Measurements from ENCODE around the gene TMEM150C.
A peak's percentile ranks its signal among the peaks of the same experiment; 100 is the strongest.
"Not testable (repeated sequence)": the region's sequence is repeated elsewhere in the genome, so short reads cannot be mapped to it uniquely, and the experiment has no call there.

The TMEM150C gene

DNA sequence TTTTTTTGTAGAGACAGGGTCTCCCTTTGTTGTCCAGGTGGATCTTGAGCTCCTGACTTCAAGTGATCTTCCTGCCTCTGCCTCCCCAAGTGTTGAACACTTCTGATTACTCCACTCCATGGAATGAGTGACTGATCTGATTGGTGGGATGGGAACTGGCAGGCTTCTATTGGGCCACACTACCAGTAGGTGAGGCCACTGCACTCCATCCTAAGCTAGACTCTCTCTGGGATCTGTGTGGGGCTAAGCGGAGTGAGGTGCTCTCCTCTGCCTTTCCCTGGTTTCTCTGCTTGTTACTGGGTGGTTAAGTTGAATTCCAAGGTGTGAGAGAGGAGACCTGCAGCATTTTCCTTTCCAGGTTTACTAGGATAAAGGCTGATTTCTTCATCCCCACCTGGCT lies 72.7 kb downstream of the TMEM150C start:
- FAIRE-seq = no peak
- no peak for DNase-seq (ENCODE audit: insufficient read length, low spot score)

GRCh38 chr4:82484996-82485783 lies 76.6 kb downstream of the TMEM150C start:
- no peak for FAIRE-seq
- TF ChIP-seq POLR2A (IDR thresholded peaks at IDR 0.05; ENCODE audit: low read depth, low read length) = no peak
- DNase-seq (ENCODE audit: insufficient read length, low spot score) = no peak

More for the DNA sequence above, 72.7 kb downstream of the TMEM150C start:
- TF ChIP-seq POLR2A (IDR thresholded peaks at IDR 0.05; ENCODE audit: low read depth, low read length) = no peak

DNA sequence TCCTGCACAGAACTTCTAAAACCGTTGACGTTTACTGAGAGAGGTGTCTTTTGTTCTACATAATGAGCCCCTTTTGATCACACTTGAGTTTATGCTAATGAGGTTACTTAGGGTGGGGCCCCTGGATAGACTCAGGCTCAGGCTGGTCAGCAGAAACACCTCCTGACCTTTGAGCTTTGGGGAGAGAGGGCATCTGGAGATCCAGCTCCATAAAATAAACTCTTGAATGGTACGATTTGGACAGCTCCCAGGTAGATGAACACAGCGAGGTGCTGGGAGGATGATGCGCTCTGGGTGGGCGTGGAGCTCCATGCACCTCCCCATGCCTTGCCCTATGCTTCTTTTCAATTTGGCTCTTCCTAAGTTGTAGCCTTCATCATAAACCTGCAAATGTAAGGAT lies 79.4 kb downstream of the TMEM150C start:
- no peak for DNase-seq (ENCODE audit: insufficient read length, low spot score)
- FAIRE-seq = no peak

DNA sequence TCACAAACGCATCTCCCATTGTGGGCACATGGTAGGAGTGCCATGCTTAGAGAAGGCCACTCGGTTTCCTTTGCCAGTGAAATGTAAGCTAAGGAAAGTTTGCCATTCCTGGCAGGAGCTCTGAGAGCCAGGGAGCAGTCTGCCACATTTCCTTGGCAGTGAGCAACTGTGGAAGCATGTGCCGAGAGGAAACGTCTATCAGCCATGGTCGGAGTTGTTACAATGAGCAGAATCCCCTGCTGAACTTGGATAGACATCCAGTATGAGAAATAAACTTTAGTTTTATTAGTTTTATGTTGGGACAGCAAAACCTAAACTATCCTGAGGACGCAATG lies 80.3 kb downstream of the TMEM150C start:
- no peak for TF ChIP-seq POLR2A (IDR thresholded peaks at IDR 0.05; ENCODE audit: low read depth, low read length)
- no peak for FAIRE-seq

More for the DNA sequence above, 79.4 kb downstream of the TMEM150C start:
- no peak for TF ChIP-seq POLR2A (IDR thresholded peaks at IDR 0.05; ENCODE audit: low read depth, low read length)

GRCh38 chr4:82480771-82481505 lies 80.8 kb downstream of the TMEM150C start:
- DNase-seq (ENCODE audit: insufficient read length, low spot score) (no peak), FAIRE-seq (no peak)
- TF ChIP-seq POLR2A (IDR thresholded peaks at IDR 0.05; ENCODE audit: low read depth, low read length) = no peak

More for the DNA sequence above, 80.3 kb downstream of the TMEM150C start:
- DNase-seq (ENCODE audit: insufficient read length, low spot score) = no peak

DNA sequence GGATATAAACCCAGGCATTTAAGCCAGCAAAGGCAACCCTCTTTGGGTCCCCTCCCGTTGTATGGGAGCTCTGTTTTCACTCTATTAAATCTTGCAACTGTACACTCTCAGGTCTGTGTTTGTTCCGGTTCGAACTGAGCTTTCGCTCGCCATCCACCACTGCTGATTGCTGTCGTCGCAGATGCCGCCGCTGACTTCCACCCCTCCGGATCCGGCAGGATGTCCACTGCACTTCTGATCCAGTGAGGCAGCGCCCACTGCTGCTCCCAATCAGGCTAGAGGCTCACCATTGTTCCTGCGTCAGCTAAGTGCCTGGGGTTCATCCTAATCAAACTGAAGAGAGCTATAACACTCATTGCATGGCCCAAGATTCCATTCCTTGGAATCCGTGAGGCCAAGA lies 82.2 kb downstream of the TMEM150C start:
- TF ChIP-seq POLR2A (IDR thresholded peaks at IDR 0.05; ENCODE audit: low read depth, low read length) = no peak
- FAIRE-seq = no peak
- no peak for DNase-seq (ENCODE audit: insufficient read length, low spot score)

GRCh38 chr4:82477469-82477868 lies 84.3 kb downstream of the TMEM150C start:
- not testable (repeated sequence) for FAIRE-seq; DNase-seq (ENCODE audit: insufficient read length, low spot score)

DNA sequence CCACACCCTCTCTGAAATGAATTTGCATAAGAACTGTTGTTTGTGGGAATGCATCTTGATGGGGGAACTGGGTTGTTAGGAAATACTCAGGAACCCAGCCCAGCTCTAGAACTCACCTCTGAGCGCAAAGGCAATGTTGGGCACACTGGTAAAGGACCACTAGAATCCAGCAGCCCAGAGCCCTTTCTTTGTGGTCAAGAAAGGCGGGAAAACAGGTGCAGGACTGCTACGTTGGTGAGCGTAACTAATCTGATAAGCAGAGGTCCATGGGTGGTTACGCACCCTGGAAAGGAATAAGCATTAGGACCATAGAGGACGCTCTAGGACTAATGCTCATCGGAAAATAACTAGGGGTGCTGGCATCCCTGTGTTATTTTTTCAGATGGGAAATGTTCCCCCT lies 85.9 kb downstream of the TMEM150C start:
- DNase-seq (ENCODE audit: insufficient read length, low spot score); FAIRE-seq: not testable (repeated sequence)

GRCh38 chr4:82473621-82474164 lies 88.1 kb downstream of the TMEM150C start:
- no peak for FAIRE-seq
- no peak for TF ChIP-seq POLR2A (IDR thresholded peaks at IDR 0.05; ENCODE audit: low read depth, low read length)
- DNase-seq (ENCODE audit: insufficient read length, low spot score) = no peak

- not testable (repeated sequence) for FAIRE-seq; DNase-seq (ENCODE audit: insufficient read length, low spot score)
Measured at GRCh38 chr4:82473080-82473479, 88.7 kb downstream of the TMEM150C start.

DNA sequence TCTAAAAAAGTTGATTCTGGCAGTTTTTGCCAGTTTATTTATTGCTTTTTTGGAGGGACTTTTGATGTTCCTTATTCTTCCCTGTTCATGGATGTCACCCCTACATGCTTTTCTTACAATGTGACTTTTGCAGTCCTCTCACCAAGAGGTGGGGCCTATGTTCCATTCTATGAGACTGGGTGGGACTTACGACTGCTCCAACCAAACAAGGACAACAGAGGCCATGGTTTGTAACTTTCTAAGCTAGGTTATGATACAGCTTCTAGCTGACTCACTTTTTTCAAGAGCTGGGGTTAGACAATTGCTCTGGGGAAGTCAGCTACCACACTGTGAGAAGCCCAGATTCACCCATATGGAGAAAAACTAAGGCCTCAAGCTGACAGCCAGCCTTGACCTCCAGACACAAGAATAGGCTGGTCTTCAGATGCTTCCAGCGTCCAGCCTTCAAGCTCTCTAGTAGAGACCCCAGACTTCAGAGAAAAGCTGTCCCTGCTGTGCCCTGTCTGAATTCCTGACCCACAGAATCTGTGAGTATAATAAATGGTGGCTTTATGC lies 91.9 kb downstream of the TMEM150C start:
- peak; percentile 7 for DNase-seq (ENCODE audit: insufficient read length, low spot score)

GRCh38 chr4:82467471-82467870 lies 94.3 kb downstream of the TMEM150C start:
- FAIRE-seq (no peak), DNase-seq (ENCODE audit: insufficient read length, low spot score) (no peak)
- no peak for TF ChIP-seq POLR2A (IDR thresholded peaks at IDR 0.05; ENCODE audit: low read depth, low read length)

More for the DNA sequence above, 91.9 kb downstream of the TMEM150C start:
- peak; percentile 45 for FAIRE-seq
- no peak for TF ChIP-seq POLR2A (IDR thresholded peaks at IDR 0.05; ENCODE audit: low read depth, low read length)

GRCh38 chr4:82463221-82463620 lies 98.6 kb downstream of the TMEM150C start:
- no peak for TF ChIP-seq POLR2A (IDR thresholded peaks at IDR 0.05; ENCODE audit: low read depth, low read length)
- DNase-seq (ENCODE audit: insufficient read length, low spot score) (no peak), FAIRE-seq (no peak)

- TF ChIP-seq POLR2A (IDR thresholded peaks at IDR 0.05; ENCODE audit: low read depth, low read length) = no peak
- FAIRE-seq = peak; percentile 52
- DNase-seq (ENCODE audit: insufficient read length, low spot score) = peak; percentile 16
Measured at GRCh38 chr4:82462415-82462831, 99.4 kb downstream of the TMEM150C start.

Data from H54 (cell line).